ENCODE results near the gene PRAME.

PRAME gene

GRCh38 chr22:22579869-22580604, 21.0 kb upstream of the PRAME start:
- DNase-seq (ENCODE audit: low spot score), result no peak

- peak; percentile 54 for DNase-seq (ENCODE audit: low spot score)
Measured at GRCh38 chr22:22578702-22579424, 19.8 kb upstream of the PRAME start.

- no peak for DNase-seq (ENCODE audit: low spot score)
Measured at GRCh38 chr22:22576989-22577427, 17.9 kb upstream of the PRAME start.

GRCh38 chr22:22576244-22576988, 17.4 kb upstream of the PRAME start:
- peak; percentile 82 for DNase-seq (ENCODE audit: low spot score)

GRCh38 chr22:22574361-22574760, 15.3 kb upstream of the PRAME start:
- no peak for DNase-seq (ENCODE audit: low spot score)

GRCh38 chr22:22573047-22573889, 14.2 kb upstream of the PRAME start:
- DNase-seq (ENCODE audit: low spot score), result no peak

- DNase-seq (ENCODE audit: low spot score), result no peak
Measured at GRCh38 chr22:22571862-22572261, 12.8 kb upstream of the PRAME start.

GRCh38 chr22:22571429-22571828, 12.4 kb upstream of the PRAME start:
- DNase-seq (ENCODE audit: low spot score), result no peak

- DNase-seq (ENCODE audit: low spot score), result no peak
Measured at GRCh38 chr22:22569218-22569617, 10.2 kb upstream of the PRAME start.

GRCh38 chr22:22565981-22566380, 6.9 kb upstream of the PRAME start:
- no peak for DNase-seq (ENCODE audit: low spot score)

GRCh38 chr22:22558071-22558971, 744 bp downstream of the PRAME start:
- peak; percentile 65 for DNase-seq (ENCODE audit: low spot score)

GRCh38 chr22:22556995-22557925, 1.8 kb downstream of the PRAME start:
- DNase-seq (ENCODE audit: low spot score), result peak; percentile 95

- no peak for DNase-seq (ENCODE audit: low spot score)
Measured at GRCh38 chr22:22556578-22556977, 2.5 kb downstream of the PRAME start.

- DNase-seq (ENCODE audit: low spot score), result no peak
Measured at GRCh38 chr22:22555596-22555995, 3.5 kb downstream of the PRAME start.

GRCh38 chr22:22554587-22555284, 4.3 kb downstream of the PRAME start:
- DNase-seq (ENCODE audit: low spot score), result no peak

- no peak for DNase-seq (ENCODE audit: low spot score)
Measured at GRCh38 chr22:22553735-22554586, 5.1 kb downstream of the PRAME start.

GRCh38 chr22:22553141-22553540, 5.9 kb downstream of the PRAME start:
- DNase-seq (ENCODE audit: low spot score), result no peak

- DNase-seq (ENCODE audit: low spot score), result peak; percentile 92
Measured at GRCh38 chr22:22552630-22553029, 6.4 kb downstream of the PRAME start.
